Mesangial cell (primary cell): ENCODE data around the gene FJX1. TPM values are rescaled to one million over a fixed set of nuclear protein-coding genes. Genes with fewer than 3 reads are reported as not detected.

Source experiments
- total RNA-seq: library from RNA; depleted of rRNA; stranded (reverse); fragments of >200 nt; gene quantifications from 2 replicates; pipeline ENCODE4 v1.2.3, GENCODE V29; 2015

Gene FJX1
- total RNA-seq: 35.0 and 43.2 TPM in 2 replicates

DNA sequence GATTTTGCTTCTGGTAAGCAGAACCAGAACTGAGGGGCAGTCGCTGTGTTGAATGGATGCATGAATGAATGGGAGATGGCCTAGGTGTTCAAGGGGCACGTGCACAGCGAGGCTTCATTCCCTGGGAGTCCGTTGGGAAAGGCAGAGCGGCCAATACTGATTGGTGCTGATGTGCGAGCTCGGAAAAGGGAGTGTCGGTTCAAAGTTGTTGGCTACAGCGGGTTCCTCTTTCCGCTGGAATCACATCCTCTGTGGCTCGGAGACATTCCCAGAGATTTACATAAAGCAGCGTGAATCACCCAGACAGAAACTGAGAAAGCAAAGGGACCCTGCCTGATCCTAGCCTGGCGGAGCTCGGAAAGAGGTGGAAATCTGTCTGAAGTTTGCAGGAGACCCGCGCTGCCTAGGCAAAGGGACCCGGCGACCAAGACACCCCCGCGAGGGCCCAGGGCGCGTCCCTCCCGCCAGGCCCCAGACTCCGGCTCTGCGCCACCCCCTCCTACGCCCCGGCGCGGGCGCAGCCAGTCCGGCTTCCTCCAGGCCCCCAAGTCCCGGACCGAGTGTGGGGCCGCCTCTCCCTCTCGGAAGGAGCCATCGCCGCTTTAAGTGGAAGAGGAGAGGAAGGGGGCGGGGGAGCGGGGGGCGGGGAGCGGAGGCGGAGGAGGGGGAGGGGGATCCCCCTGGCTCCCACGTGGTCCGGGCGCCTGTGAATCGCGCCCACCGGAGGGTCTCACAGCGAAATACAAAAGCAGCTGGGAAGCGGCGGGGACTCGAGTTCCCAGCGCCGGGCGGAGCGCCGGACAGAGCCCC lies at the start of gene FJX1:
FJX1 (plus strand) TSS at position 774 of the 810 bp plus-strand sequence. CDS start 177 bp downstream, outside the sequence.

GRCh38 chr11:35662649-35663407 lies 44.6 kb downstream of the FJX1 start, which contains the start of gene TRIM44:
TSS of gene TRIM44 (plus strand) at chr11:35662775. CDS start at chr11:35663112, 337 bp downstream.

Other genes with a start within 250 kb of the FJX1 start
- under 0.01 TPM in 1 of 2 replicates, not detected in the other for gene SLC1A2, start 198.9 kb upstream of the FJX1 start, total RNA-seq
- 2.4 and 10.0 TPM in 2 replicates for gene PAMR1, start 92.8 kb upstream of the FJX1 start, total RNA-seq
- 29.7 and 31.8 TPM in 2 replicates for gene TRIM44, start 44.3 kb downstream of the FJX1 start, total RNA-seq